IMR-90 (cell line): ENCODE measurements around the gene TRPM7.

Experiments used
- BHLHE40 ChIP-seq: fragments of 150-350 bp; IDR thresholded peaks from 2 replicates; pipeline ENCODE4 v1.6.1; 2016; ENCODE audit warnings: mild to moderate bottlenecking, low read depth, low read length
- MAFK ChIP-seq: IDR thresholded peaks from 2 replicates; pipeline ENCODE4 v1.6.1; 2012; ENCODE audit warnings: low read depth, low read length, improper control_type of control experiment
- MXI1 ChIP-seq: IDR thresholded peaks from 2 replicates; pipeline ENCODE4 v1.6.1; 2012; ENCODE audit warnings: low read depth, mild to moderate bottlenecking, low read length, moderate library complexity, borderline replicate concordance
- NFE2L2 ChIP-seq: fragments of 150-350 bp; IDR thresholded peaks from 2 replicates; pipeline ENCODE4 v1.6.1; 2016; ENCODE audit warnings: low read depth, mild to moderate bottlenecking, low read length
- POLR2A ChIP-seq: IDR thresholded peaks from 2 replicates; pipeline ENCODE4 v1.6.1; 2012; ENCODE audit warnings: mild to moderate bottlenecking, low read depth, low read length
- RAD21 ChIP-seq: IDR thresholded peaks from 2 replicates; pipeline ENCODE4 v1.6.1; 2012; ENCODE audit warnings: low read length, improper control_type of control experiment
- RCOR1 ChIP-seq: IDR thresholded peaks from 2 replicates; pipeline ENCODE4 v1.6.1; 2012; ENCODE audit warnings: mild to moderate bottlenecking, low read length, improper control_type of control experiment; ENCODE audit not compliant: insufficient replicate concordance
- RFX5 ChIP-seq: IDR thresholded peaks from 2 replicates; pipeline ENCODE4 v1.8.0; 2012; ENCODE audit warnings: low read depth, mild to moderate bottlenecking, low read length, moderate library complexity
- SMC3 ChIP-seq: fragments of 150-350 bp; IDR thresholded peaks from 2 replicates; pipeline ENCODE4 v1.6.1; 2016; ENCODE audit warnings: low read depth, mild to moderate bottlenecking, antibody characterized with exemption, low read length, moderate library complexity
- TF ChIP-seq, protein P1 (sequence below): conservative IDR thresholded peaks from 2 replicates; pipeline ENCODE4 v1.5.1; 2012; ENCODE audit warnings: mild to moderate bottlenecking, low read depth, low read length, improper control_type of control experiment
- TF ChIP-seq, protein P2 (sequence below): fragments of 150-350 bp; IDR thresholded peaks from 2 replicates; pipeline ENCODE4 v1.6.1; 2017; ENCODE audit warnings: mild to moderate bottlenecking, antibody characterized with exemption, low read length, low read depth

- TF ChIP-seq POLR2A = no peak
- TF ChIP-seq MXI1 = no peak
- TF ChIP-seq RCOR1 = no peak
- TF ChIP-seq, protein P1, sequence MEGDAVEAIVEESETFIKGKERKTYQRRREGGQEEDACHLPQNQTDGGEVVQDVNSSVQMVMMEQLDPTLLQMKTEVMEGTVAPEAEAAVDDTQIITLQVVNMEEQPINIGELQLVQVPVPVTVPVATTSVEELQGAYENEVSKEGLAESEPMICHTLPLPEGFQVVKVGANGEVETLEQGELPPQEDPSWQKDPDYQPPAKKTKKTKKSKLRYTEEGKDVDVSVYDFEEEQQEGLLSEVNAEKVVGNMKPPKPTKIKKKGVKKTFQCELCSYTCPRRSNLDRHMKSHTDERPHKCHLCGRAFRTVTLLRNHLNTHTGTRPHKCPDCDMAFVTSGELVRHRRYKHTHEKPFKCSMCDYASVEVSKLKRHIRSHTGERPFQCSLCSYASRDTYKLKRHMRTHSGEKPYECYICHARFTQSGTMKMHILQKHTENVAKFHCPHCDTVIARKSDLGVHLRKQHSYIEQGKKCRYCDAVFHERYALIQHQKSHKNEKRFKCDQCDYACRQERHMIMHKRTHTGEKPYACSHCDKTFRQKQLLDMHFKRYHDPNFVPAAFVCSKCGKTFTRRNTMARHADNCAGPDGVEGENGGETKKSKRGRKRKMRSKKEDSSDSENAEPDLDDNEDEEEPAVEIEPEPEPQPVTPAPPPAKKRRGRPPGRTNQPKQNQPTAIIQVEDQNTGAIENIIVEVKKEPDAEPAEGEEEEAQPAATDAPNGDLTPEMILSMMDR = no peak
- no peak for TF ChIP-seq MAFK
- TF ChIP-seq NFE2L2 = no peak
- TF ChIP-seq SMC3 = no peak
- no peak for TF ChIP-seq BHLHE40
- TF ChIP-seq RAD21 = no peak
- TF ChIP-seq, protein P2, sequence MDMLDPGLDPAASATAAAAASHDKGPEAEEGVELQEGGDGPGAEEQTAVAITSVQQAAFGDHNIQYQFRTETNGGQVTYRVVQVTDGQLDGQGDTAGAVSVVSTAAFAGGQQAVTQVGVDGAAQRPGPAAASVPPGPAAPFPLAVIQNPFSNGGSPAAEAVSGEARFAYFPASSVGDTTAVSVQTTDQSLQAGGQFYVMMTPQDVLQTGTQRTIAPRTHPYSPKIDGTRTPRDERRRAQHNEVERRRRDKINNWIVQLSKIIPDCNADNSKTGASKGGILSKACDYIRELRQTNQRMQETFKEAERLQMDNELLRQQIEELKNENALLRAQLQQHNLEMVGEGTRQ = no peak
- no peak for TF ChIP-seq RFX5
Measured at GRCh38 chr15:50543556-50543955, 143.0 kb downstream of the TRPM7 start.
